Fibroblast of pulmonary artery (primary cell): Measurements from ENCODE around the gene C1orf115.
A peak's percentile ranks its signal among the peaks of the same experiment; 100 is the strongest.

Experiments used
- DNase-seq: peaks from one replicate; pipeline ENCODE4 v3.0.0-alpha.2; 2010; ENCODE audit warnings: low read depth
- H3K4me3 ChIP-seq: replicated peaks from 2 replicates; pipeline ENCODE4 v1.5.1; 2011; ENCODE audit warnings: low read depth, mild to moderate bottlenecking, control low read depth, low read length, moderate library complexity
- CTCF ChIP-seq: IDR thresholded peaks from 2 replicates; pipeline ENCODE4 v1.5.1; 2011; ENCODE audit warnings: mild to moderate bottlenecking, control low read depth, low read length, inconsistent platforms; ENCODE audit errors: missing control alignments

Gene C1orf115, protein sequence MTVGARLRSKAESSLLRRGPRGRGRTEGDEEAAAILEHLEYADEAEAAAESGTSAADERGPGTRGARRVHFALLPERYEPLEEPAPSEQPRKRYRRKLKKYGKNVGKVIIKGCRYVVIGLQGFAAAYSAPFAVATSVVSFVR

GRCh38 chr1:220690140-220691052 lies at the start of gene C1orf115:
C1orf115 (plus strand) TSS chr1:220690363; CDS start chr1:220690403, 40 bp downstream.
- peak; percentile 59 for DNase-seq
- TF ChIP-seq CTCF = peak; percentile 55

DNA sequence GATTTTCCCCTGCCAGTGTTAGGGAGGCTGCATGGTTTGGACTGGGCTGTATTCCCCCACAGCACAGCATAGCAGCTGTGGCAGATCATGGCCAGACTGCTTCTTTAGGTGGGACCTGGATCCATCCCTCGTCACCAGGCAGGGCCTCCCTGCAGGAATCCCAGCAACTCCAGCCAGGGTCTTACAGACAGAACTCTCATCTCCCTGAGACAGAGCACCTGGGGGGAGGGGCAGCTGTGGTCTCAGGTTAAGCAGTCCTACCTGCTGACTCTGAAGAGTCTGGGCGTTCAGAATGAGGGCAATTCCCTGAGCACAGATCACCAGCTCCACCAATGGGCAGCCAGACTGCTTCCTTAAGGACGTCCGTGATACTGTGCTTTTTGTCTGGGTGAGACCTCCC lies 47.9 kb upstream of the C1orf115 start:
- no peak for TF ChIP-seq CTCF
- no peak for DNase-seq
- no peak overlapping the region for H3K4me3 ChIP-seq

More at GRCh38 chr1:220690140-220691052, at the start of gene C1orf115:
- H3K4me3 ChIP-seq = peak within 1 kb of the TSS; percentile 62

GRCh38 chr1:220652995-220653394 lies 37.2 kb upstream of the C1orf115 start:
- TF ChIP-seq CTCF = no peak
- H3K4me3 ChIP-seq = no peak overlapping the region
- DNase-seq = no peak

DNA sequence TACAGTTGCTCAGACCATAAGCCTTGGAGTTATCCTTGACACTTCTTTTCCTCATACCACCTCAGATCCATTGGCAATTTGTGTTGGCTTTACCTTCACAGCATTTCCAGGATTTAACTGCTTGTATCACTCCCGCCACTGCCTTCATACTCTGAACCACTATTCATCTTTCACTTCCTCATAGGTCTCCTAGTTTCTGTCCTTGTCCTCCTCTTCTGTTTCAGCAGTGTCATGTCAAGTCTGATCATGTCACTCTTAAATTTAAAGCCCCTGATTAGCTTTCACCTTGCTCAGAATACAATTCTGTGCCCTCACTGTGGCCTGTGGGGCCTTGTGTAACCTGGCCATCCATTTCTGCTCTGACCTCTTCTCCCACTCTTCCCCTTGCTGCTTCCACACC lies 34.7 kb upstream of the C1orf115 start:
- TF ChIP-seq CTCF = no peak
- H3K4me3 ChIP-seq = no peak overlapping the region
- no peak for DNase-seq

DNA sequence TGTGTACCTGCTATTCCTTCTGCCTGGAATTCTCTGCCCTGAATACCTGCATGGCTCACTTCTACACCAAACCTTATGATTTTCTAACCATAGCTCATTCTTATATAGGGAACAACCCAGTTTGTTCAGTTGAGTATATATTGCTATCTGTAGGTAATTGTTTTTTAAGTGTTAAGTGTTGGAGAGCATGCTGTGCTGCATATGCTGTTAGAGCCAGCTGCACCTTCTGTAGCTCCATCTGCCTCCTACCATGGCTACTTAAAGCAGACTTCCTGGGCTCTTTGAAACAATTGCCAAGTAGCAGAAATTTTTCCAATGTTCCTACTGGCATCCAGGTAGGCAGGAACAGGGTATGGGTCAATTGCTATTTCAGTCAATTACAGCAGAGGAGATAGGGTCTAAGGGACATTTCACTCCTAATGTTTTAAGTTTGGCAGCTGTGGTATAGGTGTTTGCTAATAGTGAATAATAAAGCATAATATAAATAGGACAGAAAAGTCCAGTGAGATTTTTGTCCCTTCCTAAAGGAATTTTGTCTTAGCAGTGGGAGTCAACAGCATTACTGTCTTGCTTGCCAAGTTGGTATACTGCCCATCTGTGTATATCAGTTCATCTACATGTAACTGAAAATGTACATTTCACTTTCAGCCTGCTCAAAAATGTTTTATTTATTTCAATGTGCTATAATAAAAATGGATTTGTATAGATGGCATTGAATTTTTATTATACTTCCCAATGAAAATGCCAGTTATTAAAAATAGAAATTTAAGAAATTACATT lies 34.0 kb upstream of the C1orf115 start:
- H3K4me3 ChIP-seq = no peak overlapping the region
- DNase-seq = no peak
- no peak for TF ChIP-seq CTCF

- TF ChIP-seq CTCF = no peak
- no peak for DNase-seq
Observed at GRCh38 chr1:220666349-220666748, 23.8 kb upstream of the C1orf115 start.

More at GRCh38 chr1:220666349-220666748, 23.8 kb upstream of the C1orf115 start:
- no peak overlapping the region for H3K4me3 ChIP-seq
